Measurements from ENCODE around the gene SH3GL3. TPM values are rescaled to one million over a fixed set of nuclear protein-coding genes. Genes with fewer than 3 reads are reported as not detected.

Gene SH3GL3
- polyA plus RNA-seq, 1 of the 3 experiments (the other 2 are of a cell fraction): not detected

DNA sequence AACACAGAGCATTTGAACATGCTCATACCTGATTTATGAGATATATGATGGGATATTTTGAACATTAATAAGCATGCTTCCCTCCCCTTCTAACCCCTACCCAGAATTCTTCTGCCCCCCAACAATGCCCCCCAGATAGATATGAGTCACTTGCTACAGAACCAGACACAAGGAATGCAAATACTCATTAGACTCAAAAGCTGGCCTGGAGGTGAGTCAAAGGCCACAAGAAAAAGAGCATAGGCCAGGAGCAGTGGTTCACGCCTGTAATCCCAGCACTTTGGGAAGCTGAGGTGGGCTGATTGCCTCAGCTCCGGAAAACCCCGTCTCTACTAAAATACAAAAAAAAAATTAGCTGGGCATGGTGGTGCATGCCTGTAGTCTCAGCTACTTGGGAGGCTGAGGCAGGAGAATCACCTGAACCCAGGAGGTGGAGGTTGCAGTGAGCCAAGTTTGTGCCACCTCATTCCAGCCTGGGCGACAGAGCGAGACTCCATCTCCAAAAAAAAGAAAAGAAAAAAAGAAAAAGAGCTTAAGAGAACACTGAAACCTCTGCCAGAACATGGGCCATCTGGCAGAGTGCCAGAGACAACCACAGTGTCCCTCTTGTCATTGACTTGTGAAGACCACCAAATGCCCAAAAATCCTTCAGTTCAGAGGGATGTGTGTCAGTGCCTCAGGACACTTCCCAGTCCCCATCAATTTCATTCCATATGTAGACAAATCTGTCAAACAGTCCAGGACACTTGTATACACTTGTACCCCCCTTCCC, 3.9 kb upstream of the SH3GL3 start (continued):
- TF ChIP-seq, protein P1, sequence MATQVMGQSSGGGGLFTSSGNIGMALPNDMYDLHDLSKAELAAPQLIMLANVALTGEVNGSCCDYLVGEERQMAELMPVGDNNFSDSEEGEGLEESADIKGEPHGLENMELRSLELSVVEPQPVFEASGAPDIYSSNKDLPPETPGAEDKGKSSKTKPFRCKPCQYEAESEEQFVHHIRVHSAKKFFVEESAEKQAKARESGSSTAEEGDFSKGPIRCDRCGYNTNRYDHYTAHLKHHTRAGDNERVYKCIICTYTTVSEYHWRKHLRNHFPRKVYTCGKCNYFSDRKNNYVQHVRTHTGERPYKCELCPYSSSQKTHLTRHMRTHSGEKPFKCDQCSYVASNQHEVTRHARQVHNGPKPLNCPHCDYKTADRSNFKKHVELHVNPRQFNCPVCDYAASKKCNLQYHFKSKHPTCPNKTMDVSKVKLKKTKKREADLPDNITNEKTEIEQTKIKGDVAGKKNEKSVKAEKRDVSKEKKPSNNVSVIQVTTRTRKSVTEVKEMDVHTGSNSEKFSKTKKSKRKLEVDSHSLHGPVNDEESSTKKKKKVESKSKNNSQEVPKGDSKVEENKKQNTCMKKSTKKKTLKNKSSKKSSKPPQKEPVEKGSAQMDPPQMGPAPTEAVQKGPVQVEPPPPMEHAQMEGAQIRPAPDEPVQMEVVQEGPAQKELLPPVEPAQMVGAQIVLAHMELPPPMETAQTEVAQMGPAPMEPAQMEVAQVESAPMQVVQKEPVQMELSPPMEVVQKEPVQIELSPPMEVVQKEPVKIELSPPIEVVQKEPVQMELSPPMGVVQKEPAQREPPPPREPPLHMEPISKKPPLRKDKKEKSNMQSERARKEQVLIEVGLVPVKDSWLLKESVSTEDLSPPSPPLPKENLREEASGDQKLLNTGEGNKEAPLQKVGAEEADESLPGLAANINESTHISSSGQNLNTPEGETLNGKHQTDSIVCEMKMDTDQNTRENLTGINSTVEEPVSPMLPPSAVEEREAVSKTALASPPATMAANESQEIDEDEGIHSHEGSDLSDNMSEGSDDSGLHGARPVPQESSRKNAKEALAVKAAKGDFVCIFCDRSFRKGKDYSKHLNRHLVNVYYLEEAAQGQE (IDR thresholded peaks at IDR 0.05; ENCODE audit: low read depth, low read length): no peak
- no peak for TF ChIP-seq EP300 (IDR thresholded peaks at IDR 0.05; ENCODE audit: borderline replicate concordance in 1 of 2, low read depth in 1 of 2, low read length in 1 of 2)
- no peak for TF ChIP-seq POLR2AphosphoS5 (IDR thresholded peaks at IDR 0.05; ENCODE audit: low read depth, low read length)
- no peak for TF ChIP-seq TAF1 (IDR thresholded peaks at IDR 0.05; ENCODE audit: borderline replicate concordance, low read depth, low read length)

DNA sequence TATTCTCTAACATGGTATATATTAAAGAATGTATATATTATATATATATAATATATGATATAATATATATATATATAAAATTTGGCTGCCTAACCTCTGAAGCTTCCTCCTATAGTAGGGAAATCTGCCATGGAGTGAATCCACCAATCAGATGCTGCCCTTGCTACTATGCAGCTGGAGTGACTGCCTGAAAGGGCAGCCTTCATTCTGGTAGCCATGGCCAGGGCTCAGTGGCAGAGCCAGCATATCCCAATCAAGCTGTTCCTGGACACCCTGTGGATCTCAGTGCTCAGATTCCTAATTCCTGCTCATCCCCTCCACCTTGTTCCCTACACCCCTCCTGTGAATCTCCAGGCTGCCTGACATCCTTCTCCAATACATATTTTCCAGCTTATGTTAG, 2.2 kb upstream of the SH3GL3 start:
- POLR2A ChIA-PET: no interaction called here
- Histone ChIP-seq H3K4me3 (ENCODE audit: low read depth in 2 of 2, low read length in 1 of 2) (no peak overlapping the region), H3K36me3 (replicated peaks in 1 of 2; ENCODE audit: control insufficient read depth in 1 of 2, insufficient read depth in 2 of 2, low read length in 1 of 2) (no peaks in the 10 kb centered on the region), H4K20me1 (ENCODE audit: insufficient read depth) (no peaks in the 10 kb centered on the region), H3K4me2 (no peak overlapping the region), H3K79me2 (ENCODE audit: insufficient read depth) (no peaks in the 10 kb centered on the region), H3K9me2 (no peaks in the 10 kb centered on the region), H3K4me1 (ENCODE audit: control insufficient read depth in 1 of 2, insufficient read depth in 2 of 2, low read depth in 1 of 2, low read length in 1 of 2) (peaks cover 0 to 2% of the 10 kb centered on the region in 2 experiments; a peak in 1 of 4 replicates), H3K9me3 (no peaks in the 10 kb centered on the region), H2AFZ (ENCODE audit: low read depth) (no peak overlapping the region), H3K27ac (ENCODE audit: low read depth in 2 of 2, low read length in 1 of 2) (no peak overlapping the region), H3F3A (replicated peaks; ENCODE audit: insufficient read depth) (no peaks in the 10 kb centered on the region), H3K9ac (no peak overlapping the region), H3K27me3 (ENCODE audit: insufficient read depth) (peaks cover 15% of the 10 kb centered on the region)
- DNase-seq: no peak
- no peak for TF ChIP-seq RCOR1 (IDR thresholded peaks at IDR 0.05; ENCODE audit: low read length)
- no peak for TF ChIP-seq CHD2 (IDR thresholded peaks at IDR 0.05; ENCODE audit: low read length, partially characterized antibody)
- no peak for TF ChIP-seq RXRA (IDR thresholded peaks at IDR 0.05; ENCODE audit: borderline replicate concordance, low read depth)
- TF ChIP-seq YY1 (IDR thresholded peaks at IDR 0.05; ENCODE audit: low read depth): no peak
- no peak for TF ChIP-seq NFIC (IDR thresholded peaks at IDR 0.05; ENCODE audit: borderline replicate concordance)
- TF ChIP-seq, protein P2, sequence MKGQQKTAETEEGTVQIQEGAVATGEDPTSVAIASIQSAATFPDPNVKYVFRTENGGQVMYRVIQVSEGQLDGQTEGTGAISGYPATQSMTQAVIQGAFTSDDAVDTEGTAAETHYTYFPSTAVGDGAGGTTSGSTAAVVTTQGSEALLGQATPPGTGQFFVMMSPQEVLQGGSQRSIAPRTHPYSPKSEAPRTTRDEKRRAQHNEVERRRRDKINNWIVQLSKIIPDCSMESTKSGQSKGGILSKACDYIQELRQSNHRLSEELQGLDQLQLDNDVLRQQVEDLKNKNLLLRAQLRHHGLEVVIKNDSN (IDR thresholded peaks at IDR 0.05; ENCODE audit: borderline replicate concordance, low read depth): no peak
- TF ChIP-seq GABPA (IDR thresholded peaks at IDR 0.05; ENCODE audit: low read depth): no peak
- TF ChIP-seq SMC3 (IDR thresholded peaks at IDR 0.05; ENCODE audit: low read depth, low read length): no peak
- no peak for TF ChIP-seq EZH2phosphoT487 (IDR thresholded peaks at IDR 0.05; ENCODE audit: borderline replicate concordance, low read depth)
- TF ChIP-seq, protein P3, sequence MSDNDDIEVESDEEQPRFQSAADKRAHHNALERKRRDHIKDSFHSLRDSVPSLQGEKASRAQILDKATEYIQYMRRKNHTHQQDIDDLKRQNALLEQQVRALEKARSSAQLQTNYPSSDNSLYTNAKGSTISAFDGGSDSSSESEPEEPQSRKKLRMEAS (IDR thresholded peaks at IDR 0.05; ENCODE audit: low read depth): no peak
- TF ChIP-seq RAD21 (IDR thresholded peaks at IDR 0.05; ENCODE audit: low read length): no peak
- no peak for TF ChIP-seq RFX5 (IDR thresholded peaks at IDR 0.05; ENCODE audit: low read length)
- no peak for TF ChIP-seq MEF2A (IDR thresholded peaks at IDR 0.05; ENCODE audit: borderline replicate concordance, low read depth)
- CTCF ChIA-PET: interaction anchor here (1.0 to 3.9 kb wide), 4 partner anchors 115 to 196 kb away, joined by 3 to 16 read pairs (median 6); no protein-coding TSS in a partner anchor

All from SK-N-SH (cell line).